ENCODE data around the gene KASH5.
"Not testable (repeated sequence)": the region's sequence is repeated elsewhere in the genome, so short reads cannot be mapped to it uniquely, and the experiment has no call there.

The KASH5 gene

GRCh38 chr19:49362048-49362928 is 25.8 kb upstream of the KASH5 start, which contains the start of gene TEAD2:
Gene TEAD2 (minus strand): TSS chr19:49362416. CDS start chr19:49360075, 2,341 bp downstream.
- peak; percentile 39 for DNase-seq (ENCODE audit: low spot score)

- DNase-seq (ENCODE audit: low spot score) = peak; percentile 54
Measured at GRCh38 chr19:49362929-49363267, 25.2 kb upstream of the KASH5 start.

- DNase-seq (ENCODE audit: low spot score) = peak; percentile 99
Measured at GRCh38 chr19:49363268-49364082, 24.6 kb upstream of the KASH5 start, which contains the start of gene DKKL1. Gene DKKL1 (plus strand): TSS chr19:49363877. CDS start chr19:49363999, 122 bp downstream.

- no peak for DNase-seq (ENCODE audit: low spot score)
Measured at GRCh38 chr19:49364083-49364737, 23.8 kb upstream of the KASH5 start.

- DNase-seq (ENCODE audit: low spot score) = no peak
Measured at GRCh38 chr19:49366110-49366509, 21.9 kb upstream of the KASH5 start.

GRCh38 chr19:49368711-49369358 is 19.2 kb upstream of the KASH5 start:
- DNase-seq (ENCODE audit: low spot score) = no peak

DNA sequence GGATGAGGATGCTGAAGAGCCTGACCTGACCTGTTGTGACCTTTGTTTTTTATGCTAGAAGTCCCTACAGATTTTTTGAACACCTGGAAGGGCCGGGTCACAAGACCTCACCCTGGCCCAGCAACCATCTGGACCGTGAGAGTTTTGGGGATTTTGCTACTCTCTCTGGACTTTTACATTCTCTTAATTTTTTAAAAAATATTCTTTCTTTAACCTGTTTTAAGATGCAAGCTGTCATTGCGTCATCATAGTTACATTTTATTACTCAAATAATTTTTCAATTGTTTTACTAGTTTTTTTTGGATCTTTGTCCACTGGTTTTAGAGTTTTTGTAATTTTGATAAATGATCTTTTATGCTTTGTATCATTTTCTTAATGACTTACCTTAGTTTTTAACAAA is 16.9 kb upstream of the KASH5 start:
- no peak for DNase-seq (ENCODE audit: low spot score)

DNA sequence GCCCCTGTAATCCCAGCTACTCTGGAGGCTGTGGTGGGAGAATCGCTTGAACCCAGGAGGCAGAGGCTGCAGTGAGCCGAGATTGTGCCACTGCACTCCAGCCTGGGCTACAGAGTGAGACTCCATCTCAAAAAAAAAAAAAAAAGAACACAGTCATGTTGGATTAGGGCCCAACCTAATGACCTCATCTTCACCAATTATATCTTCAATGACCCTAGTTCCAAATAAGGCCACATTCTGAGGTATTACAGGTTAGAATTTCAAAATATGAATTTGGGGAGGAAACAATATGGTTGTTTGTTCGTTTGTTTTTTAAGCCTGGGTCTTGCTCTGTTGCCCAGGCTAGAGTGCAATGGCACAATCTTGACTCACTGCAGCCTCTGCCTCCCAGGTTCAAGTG is 14.9 kb upstream of the KASH5 start:
- DNase-seq (ENCODE audit: low spot score) = not testable (repeated sequence)

GRCh38 chr19:49374665-49375434 is 13.2 kb upstream of the KASH5 start:
- DNase-seq (ENCODE audit: low spot score) = no peak

GRCh38 chr19:49378512-49378911 is 9.5 kb upstream of the KASH5 start:
- DNase-seq (ENCODE audit: low spot score) = no peak

GRCh38 chr19:49380391-49380790 is 7.7 kb upstream of the KASH5 start:
- DNase-seq (ENCODE audit: low spot score) = no peak

GRCh38 chr19:49382639-49383038 is 5.4 kb upstream of the KASH5 start:
- no peak for DNase-seq (ENCODE audit: low spot score)

DNA sequence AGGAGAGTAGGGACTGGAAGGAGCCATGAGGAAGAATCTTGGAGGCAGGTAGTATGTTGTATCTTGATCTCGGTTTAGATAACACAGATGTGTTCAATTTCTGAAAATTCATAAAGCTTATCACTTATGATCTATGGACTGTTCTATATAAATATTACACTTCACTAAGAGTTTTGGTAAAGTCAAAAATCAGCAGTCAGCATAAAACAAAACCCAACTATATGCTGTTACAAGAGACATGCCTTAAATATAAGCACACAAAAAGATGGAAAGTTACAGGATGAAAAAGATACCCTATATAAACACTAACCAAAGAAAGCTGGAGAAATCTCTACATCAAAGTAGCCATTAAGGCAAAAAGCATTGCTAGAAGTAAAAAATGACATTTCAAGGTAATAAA is 4.5 kb upstream of the KASH5 start:
- no peak for DNase-seq (ENCODE audit: low spot score)

DNA sequence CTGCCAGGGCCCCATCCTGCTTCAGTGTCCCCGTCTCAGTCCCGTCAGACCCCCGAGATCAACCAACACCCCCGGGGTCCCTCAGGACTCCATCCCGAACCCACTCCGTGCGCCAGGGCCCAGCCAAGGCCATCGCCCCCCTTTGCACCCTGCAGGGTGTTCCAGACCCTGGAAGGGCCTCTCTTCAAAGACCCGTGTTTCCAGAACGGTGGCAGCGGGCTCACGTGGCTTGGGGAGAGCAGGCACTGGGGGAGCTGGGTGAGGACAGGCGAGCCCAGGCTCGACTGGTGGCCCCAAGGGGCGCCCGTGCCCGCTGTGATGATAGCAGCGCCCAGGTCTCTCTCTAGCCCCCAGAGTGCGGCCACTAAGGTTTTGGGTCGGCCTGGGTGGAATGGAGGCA is 1.4 kb downstream of the KASH5 start:
- no peak for DNase-seq (ENCODE audit: low spot score)

DNA sequence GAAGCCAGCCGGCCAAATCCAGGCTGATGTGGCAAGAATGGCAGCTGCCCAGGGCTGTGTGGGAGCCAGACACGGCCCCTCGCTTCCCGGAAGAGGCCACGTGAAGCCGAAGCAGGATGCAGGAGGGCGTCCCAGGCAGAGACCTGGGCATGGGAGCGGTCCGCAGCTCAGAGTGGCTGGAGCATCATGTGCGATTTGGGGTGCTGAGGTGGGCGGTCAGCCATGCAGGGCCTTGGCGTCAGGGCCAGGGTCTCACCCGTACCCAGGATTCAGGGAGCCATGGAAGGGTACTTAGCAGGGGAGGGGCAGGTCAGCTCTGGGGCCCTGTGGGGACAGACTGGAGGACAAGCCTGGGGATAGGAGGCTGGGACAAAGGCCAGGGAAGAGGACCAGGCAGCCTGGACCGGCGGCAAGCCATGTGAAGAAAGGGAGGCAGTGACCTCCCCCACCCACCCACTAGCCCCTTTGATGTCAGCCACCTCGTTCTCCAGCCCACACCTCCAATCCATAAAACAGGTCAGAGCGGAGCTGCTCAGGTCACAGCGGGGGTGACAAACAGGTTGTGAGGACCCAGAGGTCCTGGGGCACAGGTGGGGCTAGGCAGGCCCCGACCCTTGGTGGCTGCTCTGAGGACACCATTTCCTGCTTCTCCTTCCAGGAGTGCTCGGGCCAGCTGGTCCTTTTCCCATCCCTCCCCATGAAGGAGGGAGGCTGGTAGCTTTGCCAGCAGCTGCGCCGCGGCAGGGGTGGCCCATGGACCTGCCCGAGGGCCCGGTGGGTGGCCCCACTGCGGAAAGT is 2.3 kb downstream of the KASH5 start:
- no peak for DNase-seq (ENCODE audit: low spot score)

DNA sequence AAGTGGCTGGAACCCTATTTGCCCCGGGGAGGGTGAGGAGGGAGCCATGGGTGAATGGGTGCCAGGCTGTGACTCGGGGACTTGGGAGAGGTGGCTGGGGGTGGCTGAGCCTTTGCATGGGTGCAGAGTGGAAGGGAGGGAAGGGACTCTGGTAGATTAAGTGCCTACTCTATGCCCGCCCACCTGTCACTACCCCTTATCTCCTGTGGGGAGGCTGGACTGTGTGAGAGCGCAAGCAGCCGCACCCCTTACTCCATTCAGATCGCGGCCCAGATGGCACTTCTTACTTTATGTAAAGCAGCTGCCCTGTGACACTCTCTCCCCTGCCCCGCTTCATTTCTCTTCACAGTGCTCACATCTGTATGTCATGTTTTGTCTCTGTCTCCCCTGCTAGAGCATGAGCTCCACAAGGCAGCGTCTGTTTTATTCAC is 2.9 kb downstream of the KASH5 start:
- no peak for DNase-seq (ENCODE audit: low spot score)

DNA sequence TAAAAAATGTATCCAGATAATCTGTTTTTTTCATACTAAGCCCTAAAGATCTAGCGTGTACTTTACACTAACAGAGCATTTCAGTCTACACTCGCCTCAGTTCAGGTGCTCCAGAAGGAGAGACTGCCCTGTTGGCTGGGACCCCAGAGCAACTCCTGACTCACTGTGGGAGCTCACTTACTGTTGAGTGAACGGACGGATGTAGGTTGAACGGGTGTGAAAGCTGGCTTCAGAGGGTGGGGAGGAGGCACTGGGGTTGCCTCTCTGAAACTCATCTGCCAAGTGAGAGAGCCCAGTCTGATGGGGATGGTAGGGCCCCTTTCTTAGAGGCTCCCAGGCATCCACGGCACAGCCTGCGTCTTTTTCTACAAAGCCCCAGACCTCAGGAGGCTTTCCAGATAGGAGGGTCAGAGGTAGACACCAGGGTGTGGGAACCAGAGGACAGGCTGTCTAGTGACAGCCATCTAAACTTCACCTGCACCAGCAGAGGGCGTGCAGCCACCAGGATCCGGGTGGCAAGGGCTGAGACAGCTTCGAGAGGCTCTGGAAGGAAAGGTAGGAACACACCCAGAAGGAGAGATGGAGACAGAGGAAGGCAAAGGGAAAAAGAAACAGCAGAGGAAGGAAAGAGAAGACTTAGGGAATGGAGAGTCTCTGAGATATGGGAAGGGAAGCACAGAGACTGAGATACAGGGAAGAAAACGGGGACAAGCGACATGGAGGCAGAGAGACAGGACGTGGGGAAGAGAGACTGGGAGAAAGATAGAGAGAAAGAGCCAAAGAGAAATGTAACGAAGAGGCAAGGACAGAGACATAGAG is 3.7 kb downstream of the KASH5 start:
- DNase-seq (ENCODE audit: low spot score) = peak; percentile 87

- no peak for DNase-seq (ENCODE audit: low spot score)
Measured at GRCh38 chr19:49393881-49394280, 5.8 kb downstream of the KASH5 start.
